ENCODE data around the gene FNDC10. TPM values are rescaled to one million over a fixed set of nuclear protein-coding genes. Genes with fewer than 3 reads are reported as not detected.
A peak's percentile ranks its signal among the peaks of the same experiment; 100 is the strongest.

The FNDC10 gene
- total and polyA plus RNA-seq, 3 donors from 2014 or later, result 15.5 to 54.0 (median 36.8) TPM

DNA sequence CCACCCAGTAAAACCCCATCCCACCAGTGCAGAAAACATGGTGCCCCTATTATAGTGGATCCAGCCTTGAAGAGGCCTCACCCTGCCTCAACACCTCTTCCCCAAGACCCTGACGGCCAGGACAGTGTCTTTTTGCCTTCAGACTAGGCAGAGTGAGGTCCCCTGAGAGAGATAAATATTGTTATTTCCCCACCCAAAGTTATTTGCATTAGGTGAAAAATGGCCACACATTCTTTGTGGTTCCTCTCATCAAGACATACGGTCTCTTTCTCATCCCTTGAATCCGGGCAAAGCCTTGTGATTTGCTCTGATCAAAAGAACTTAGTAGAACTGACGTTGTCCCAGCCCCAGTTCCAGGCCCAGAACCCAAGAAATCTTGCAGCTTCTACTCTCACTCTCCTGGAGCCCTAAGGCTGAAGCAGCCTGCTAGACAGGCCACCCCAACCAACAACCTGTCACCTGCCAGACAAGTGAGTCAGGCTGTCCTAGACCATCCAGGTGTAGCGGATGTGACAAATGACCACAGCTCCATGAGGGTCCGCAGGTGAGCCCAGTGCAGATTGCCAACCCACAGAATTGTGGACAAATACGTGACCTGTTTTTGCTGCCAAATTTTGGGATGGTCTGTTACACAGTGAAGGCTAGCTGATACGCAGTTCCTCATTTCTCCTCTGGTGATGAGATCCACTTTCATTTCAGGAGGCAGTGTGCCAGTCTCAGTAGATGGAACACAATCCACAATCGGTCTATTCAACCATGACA lies 17.2 kb downstream of the FNDC10 start:
- H3K9me3 ChIP-seq, result no peaks in the 10 kb centered on the region
- H3K27me3 ChIP-seq, result no peaks in the 10 kb centered on the region
- no peak overlapping the region for H3K27ac ChIP-seq
- intact Hi-C loops (cut with DNase I; ENCODE audit: low total_unique reads), result no loop called here
- DNase-seq, result no peak
- 76% methylated on average over 9 of the region's 9 CpGs for WGBS, 2 donors
- no peaks in the 10 kb centered on the region for H3K4me1 ChIP-seq
- TF ChIP-seq, protein P1, sequence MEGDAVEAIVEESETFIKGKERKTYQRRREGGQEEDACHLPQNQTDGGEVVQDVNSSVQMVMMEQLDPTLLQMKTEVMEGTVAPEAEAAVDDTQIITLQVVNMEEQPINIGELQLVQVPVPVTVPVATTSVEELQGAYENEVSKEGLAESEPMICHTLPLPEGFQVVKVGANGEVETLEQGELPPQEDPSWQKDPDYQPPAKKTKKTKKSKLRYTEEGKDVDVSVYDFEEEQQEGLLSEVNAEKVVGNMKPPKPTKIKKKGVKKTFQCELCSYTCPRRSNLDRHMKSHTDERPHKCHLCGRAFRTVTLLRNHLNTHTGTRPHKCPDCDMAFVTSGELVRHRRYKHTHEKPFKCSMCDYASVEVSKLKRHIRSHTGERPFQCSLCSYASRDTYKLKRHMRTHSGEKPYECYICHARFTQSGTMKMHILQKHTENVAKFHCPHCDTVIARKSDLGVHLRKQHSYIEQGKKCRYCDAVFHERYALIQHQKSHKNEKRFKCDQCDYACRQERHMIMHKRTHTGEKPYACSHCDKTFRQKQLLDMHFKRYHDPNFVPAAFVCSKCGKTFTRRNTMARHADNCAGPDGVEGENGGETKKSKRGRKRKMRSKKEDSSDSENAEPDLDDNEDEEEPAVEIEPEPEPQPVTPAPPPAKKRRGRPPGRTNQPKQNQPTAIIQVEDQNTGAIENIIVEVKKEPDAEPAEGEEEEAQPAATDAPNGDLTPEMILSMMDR (IDR thresholded peaks at IDR 0.05), result no peak
- no peak for TF ChIP-seq POLR2A (IDR thresholded peaks at IDR 0.05)
- no peaks in the 10 kb centered on the region for H3K36me3 ChIP-seq (ENCODE audit: low read depth, missing control alignments)
- no peak overlapping the region for H3K4me3 ChIP-seq

DNA sequence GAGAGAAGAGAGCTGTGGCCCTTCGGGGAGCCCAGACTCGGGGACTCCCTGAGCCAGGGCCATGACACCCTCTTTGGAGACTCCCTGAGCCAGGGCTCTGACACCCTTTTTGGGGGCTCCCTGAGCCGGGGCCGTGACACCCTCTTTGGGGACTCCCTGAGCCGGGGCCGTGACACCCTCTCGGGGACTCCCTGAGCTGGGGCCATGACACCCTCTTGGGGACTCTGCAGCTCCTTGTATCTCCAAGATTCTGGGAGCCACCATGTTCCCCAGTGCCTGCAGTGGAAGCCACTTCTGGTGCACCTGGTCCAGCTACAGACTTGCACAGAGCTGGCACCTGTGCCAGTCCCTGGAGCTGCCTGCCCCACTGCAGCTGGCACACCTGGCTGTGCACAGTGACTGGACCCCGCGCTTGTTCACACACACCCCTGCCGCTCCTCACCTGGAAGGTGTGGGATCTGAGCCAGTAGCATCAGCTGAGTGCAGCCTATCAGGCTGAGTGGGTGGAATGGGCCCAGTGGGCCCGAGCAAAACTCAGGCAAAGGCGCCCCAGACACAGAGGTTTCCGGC lies 21.5 kb downstream of the FNDC10 start:
- no peak overlapping the region for H3K27ac ChIP-seq
- peaks cover 9% of the 10 kb centered on the region for H3K4me1 ChIP-seq
- TF ChIP-seq, protein P1 (IDR thresholded peaks at IDR 0.05), result no peak
- TF ChIP-seq POLR2A (IDR thresholded peaks at IDR 0.05), result no peak
- 85 to 93% methylated on average over 7 to 13 of the region's 13 CpGs for WGBS, 2 donors
- no peaks in the 10 kb centered on the region for H3K36me3 ChIP-seq (ENCODE audit: low read depth, missing control alignments)
- no peaks in the 10 kb centered on the region for H3K9me3 ChIP-seq
- no peak overlapping the region for H3K4me3 ChIP-seq
- DNase-seq, result no peak
- intact Hi-C loops (cut with DNase I; ENCODE audit: low total_unique reads), result no loop called here
- no peaks in the 10 kb centered on the region for H3K27me3 ChIP-seq

DNA sequence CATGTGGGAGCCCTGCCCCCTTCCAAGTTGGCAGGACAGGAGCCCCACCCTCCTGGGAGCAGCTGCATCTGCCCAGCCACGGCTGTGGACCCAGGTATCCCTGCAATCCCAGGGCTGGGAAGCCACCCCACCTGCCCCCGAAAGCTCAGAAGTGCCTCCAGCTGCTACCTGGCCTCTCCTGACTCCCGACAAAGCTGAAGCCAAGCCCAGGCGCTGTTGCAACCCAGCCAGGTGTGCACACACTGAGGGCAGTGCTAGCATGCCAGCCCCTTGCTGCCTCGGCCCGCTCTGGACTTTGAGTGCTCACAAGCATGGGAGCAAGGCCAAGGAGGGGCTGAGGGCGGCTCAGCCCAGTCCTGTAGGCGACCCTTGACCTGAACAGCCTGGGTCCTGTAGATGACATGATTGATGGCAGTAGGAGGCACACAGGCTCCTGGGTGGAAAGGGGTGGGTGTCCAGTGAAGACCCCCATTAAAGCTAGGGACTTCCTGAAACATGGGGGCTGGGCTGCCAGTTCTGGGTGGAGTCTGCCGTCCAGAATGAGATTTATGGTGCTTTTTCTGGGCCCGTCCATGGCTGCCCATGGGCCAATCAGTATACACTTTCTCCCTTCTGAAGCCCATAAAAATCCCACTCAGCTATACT lies 22.4 kb downstream of the FNDC10 start:
- Histone ChIP-seq H3K9me3 (no peaks in the 10 kb centered on the region), H3K4me1 (peaks cover 16% of the 10 kb centered on the region), H3K27me3 (no peaks in the 10 kb centered on the region), H3K36me3 (ENCODE audit: low read depth, missing control alignments) (no peaks in the 10 kb centered on the region), H3K4me3 (no peak overlapping the region), H3K27ac (no peak overlapping the region)
- no peak for DNase-seq
- no peak for TF ChIP-seq POLR2A (IDR thresholded peaks at IDR 0.05)
- TF ChIP-seq, protein P1 (IDR thresholded peaks at IDR 0.05), result no peak
- 47 to 71% methylated on average over 4 to 10 of the region's 10 CpGs for WGBS, 2 donors
- intact Hi-C loops (cut with DNase I; ENCODE audit: low total_unique reads), result no loop called here

DNA sequence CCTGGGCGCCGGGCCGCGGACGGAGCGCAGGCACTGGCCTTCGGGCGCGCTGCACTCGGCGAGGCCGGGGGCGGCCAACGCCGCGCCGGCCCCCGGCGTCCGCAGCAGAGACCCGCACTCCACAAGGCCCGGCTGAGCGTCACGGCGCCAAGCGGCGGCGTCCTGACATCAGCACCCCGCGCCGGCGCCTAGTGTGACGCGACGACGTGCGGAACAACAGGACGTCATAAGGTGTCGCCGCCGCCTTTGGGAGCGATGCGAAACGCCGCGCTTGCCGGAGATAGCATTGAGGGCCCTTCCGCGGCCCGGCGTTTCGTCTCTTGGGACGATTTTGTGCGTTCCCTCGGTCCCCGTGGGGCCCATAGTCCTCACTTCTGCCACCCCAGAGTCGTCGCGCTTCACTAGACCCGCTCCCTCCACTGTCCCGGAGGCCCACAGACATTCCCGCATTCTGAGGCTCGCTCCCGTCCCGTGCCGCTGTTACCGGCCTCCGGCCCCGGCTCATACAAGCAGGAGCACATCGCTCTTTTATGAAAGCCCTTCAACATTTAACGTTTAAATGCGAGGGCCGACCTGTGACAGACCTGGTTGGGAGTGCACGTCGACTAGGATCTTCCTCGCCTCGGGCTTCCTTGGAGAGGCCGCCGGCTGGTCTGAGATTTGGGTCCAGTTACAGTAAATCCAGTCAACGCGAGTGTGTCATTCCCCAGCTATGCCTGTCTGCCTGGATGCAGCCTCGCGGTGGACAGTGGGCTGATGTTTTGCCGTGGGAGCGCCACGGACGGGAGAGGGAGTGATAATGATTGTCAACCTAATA lies 25.0 kb downstream of the FNDC10 start, which contains the start of gene SSU72:
SSU72 (minus strand) TSS at position 143 of the 817 bp plus-strand sequence. CDS start 306 bp downstream, outside the sequence.
- peaks cover 22% of the 10 kb centered on the region for H3K4me1 ChIP-seq
- TF ChIP-seq POLR2A (IDR thresholded peaks at IDR 0.05), result no peak
- TF ChIP-seq, protein P1 (IDR thresholded peaks at IDR 0.05), result peak in 1 of 3 experiments; percentile 7
- H3K4me3 ChIP-seq, result peak within 1 kb of the TSS; percentile 99 to 100
- DNase-seq, result peak; percentile 95
- H3K9me3 ChIP-seq, result no peaks in the 10 kb centered on the region
- no peaks in the 10 kb centered on the region for H3K27me3 ChIP-seq
- H3K36me3 ChIP-seq (ENCODE audit: low read depth, missing control alignments), result no peaks in the 10 kb centered on the region
- 0 to 1% methylated on average over 40 to 74 of the region's 87 CpGs for WGBS, 2 donors
- intact Hi-C loops (cut with DNase I; ENCODE audit: low total_unique reads), result no loop called here
- H3K27ac ChIP-seq, result peak within 1 kb of the TSS; percentile 96 to 98
